Epithelial cell of esophagus (primary cell): Measurements from ENCODE around the gene THBS1.
A peak's percentile ranks its signal among the peaks of the same experiment; 100 is the strongest.

Source experiments
- DNase-seq: peaks from one replicate; pipeline ENCODE4 v3.0.0; 2010; ENCODE audit warnings: low read depth
- H3K4me3 ChIP-seq: 2 replicates; pipeline ENCODE4 v1.5.1; 2011; ENCODE audit warnings: mild to moderate bottlenecking, low read length, control low read depth
- TF ChIP-seq, protein P1 (sequence below): IDR thresholded peaks from 2 replicates; pipeline ENCODE4 v1.5.1; 2011; ENCODE audit warnings: low read depth, mild to moderate bottlenecking, low read length, control low read depth, inconsistent platforms; ENCODE audit not compliant: insufficient read depth; ENCODE audit errors: missing control alignments

THBS1 gene

DNA sequence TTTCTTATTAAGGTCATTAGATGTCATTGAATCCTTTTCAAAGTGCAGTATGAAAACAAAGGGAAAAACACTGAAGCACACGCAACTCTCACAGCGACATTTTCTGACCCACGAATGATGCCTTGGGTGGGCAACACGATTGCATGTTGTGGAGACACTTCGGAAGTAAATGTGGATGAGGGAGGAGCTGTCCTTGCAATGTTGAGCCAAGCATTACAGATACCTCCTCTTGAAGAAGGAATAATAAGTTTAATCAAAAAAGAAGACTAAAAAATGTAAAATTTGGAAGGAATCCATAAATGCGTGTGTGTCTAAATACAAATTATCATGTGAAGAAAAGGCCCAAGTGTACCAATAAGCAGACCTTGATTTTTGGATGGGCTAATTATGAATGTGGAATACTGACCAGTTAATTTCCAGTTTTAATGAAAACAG lies 16.9 kb downstream of the THBS1 start:
- no peak overlapping the region for H3K4me3 ChIP-seq
- peak; percentile 72 for DNase-seq
- TF ChIP-seq, protein P1, sequence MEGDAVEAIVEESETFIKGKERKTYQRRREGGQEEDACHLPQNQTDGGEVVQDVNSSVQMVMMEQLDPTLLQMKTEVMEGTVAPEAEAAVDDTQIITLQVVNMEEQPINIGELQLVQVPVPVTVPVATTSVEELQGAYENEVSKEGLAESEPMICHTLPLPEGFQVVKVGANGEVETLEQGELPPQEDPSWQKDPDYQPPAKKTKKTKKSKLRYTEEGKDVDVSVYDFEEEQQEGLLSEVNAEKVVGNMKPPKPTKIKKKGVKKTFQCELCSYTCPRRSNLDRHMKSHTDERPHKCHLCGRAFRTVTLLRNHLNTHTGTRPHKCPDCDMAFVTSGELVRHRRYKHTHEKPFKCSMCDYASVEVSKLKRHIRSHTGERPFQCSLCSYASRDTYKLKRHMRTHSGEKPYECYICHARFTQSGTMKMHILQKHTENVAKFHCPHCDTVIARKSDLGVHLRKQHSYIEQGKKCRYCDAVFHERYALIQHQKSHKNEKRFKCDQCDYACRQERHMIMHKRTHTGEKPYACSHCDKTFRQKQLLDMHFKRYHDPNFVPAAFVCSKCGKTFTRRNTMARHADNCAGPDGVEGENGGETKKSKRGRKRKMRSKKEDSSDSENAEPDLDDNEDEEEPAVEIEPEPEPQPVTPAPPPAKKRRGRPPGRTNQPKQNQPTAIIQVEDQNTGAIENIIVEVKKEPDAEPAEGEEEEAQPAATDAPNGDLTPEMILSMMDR = no peak

GRCh38 chr15:39598186-39598850 lies 17.4 kb downstream of the THBS1 start:
- DNase-seq = peak; percentile 57
- TF ChIP-seq, protein P1 = no peak
- no peak overlapping the region for H3K4me3 ChIP-seq

DNA sequence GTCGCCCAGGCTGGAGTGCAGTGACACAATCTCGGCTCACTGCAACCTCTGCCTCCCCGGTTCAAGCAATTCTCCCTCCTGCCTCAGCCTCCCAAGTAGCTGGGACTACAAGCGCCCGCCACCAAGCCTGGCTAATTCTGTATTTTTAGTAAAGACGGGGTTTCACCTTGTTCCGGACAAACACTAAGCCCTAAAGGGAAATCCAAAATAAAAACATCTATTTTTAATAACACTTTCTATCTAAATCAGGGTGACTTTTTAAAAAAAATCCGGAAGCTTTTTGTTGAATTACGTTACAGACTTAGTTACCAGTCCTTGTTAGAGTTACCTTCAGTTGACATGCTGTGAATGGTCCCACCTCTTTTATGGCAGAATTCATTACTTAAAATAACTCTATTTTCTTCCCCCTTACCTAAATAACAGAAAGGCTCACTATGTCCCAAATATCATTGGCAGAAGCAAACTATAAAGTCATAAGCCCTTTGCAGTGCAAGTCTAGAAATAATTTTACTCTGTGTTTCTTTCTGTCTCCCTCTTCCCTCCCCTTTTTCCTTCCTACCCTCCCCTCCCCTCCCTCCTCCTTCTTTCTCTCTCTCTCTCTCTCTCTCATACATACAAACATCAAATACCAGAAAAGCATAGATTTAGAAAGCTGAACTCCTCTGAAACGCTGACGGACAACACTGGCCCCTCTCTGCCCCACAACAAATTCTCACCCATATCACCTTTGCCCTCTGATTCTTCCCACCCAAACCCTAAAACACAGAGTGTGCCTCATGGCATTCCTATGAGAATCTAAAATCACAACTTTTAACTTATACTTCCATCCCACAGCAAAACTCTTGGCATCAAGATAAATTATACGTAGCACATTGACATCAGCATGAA lies 18.3 kb downstream of the THBS1 start:
- TF ChIP-seq, protein P1 = no peak
- H3K4me3 ChIP-seq = no peak overlapping the region
- DNase-seq = peak; percentile 34

- TF ChIP-seq, protein P1 = no peak
- peak; percentile 29 for DNase-seq
- H3K4me3 ChIP-seq = no peak overlapping the region
Observed at GRCh38 chr15:39599871-39600270, 19.0 kb downstream of the THBS1 start.

- TF ChIP-seq, protein P1 = peak; percentile 26
- DNase-seq = peak; percentile 43
- no peak overlapping the region for H3K4me3 ChIP-seq
Observed at GRCh38 chr15:39602143-39602542, 21.3 kb downstream of the THBS1 start.

DNA sequence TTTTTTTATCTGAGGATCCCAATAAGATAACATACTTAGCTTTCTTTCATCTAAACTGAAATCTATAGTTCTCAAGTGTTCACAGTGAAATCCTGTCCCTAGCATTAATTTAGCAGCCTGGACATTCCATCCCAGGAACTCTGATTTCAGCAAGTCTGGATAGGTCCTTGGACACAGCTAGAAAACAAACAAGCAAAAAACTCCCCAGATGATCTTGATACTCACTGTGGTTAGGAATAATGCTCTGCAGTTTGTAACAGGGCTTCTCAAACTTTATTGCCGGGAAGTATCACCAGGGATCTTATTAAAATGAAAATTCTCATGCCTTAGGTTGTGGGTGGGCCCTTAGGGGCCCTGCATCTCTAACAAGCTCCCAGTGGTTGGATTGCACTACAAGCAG lies 24.3 kb downstream of the THBS1 start:
- no peak for DNase-seq
- no peak overlapping the region for H3K4me3 ChIP-seq
- TF ChIP-seq, protein P1 = no peak
